Measurements from ENCODE around the gene SLCO3A1. TPM values are rescaled to one million over a fixed set of nuclear protein-coding genes. Genes with fewer than 3 reads are reported as not detected.

The SLCO3A1 gene
- total RNA-seq, 1 experiment from 2014 or later, result 5.1 TPM

DNA sequence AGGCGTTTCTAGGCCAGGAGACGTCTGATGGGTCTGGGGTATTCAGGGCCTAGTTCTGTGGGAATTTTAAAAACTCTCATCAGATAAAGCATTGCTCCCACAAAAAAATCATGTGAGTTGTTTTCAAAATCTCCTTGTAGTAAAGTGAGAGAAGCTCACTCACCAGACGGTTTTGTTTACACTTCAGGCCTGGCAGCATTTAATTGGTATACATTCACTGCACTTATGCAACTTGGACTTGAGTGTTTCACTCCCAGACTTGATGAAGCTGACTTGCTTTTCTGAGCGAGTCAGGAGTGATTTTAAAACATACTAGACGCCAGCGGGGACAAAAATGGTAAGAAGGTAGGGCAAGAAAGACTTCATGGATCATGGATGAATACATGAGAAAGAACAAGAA, 75.2 kb downstream of the SLCO3A1 start (continued):
- no peak for TF ChIP-seq POLR2AphosphoS5 (IDR thresholded peaks at IDR 0.05; ENCODE audit: low read depth, low read length)
- TF ChIP-seq TCF7L2 (IDR thresholded peaks at IDR 0.05; ENCODE audit: borderline replicate concordance, extremely low read depth, insufficient read depth, insufficient read length), result no peak
- no peak for TF ChIP-seq RAD21 (IDR thresholded peaks at IDR 0.05; ENCODE audit: low read depth)
- TF ChIP-seq POLR2A (IDR thresholded peaks at IDR 0.05; ENCODE audit: borderline replicate concordance, extremely low read depth, insufficient read depth, insufficient read length), result no peak
- no peak for TF ChIP-seq ZBTB33 (IDR thresholded peaks at IDR 0.05; ENCODE audit: extremely low read depth, insufficient replicate concordance, low read length)
- TF ChIP-seq SRF (IDR thresholded peaks at IDR 0.05; ENCODE audit: low read depth), result no peak
- TF ChIP-seq ZFX (IDR thresholded peaks at IDR 0.05), result no peak
- TF ChIP-seq, protein P1, sequence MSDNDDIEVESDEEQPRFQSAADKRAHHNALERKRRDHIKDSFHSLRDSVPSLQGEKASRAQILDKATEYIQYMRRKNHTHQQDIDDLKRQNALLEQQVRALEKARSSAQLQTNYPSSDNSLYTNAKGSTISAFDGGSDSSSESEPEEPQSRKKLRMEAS (IDR thresholded peaks at IDR 0.05), result no peak
- TF ChIP-seq ZNF274 (IDR thresholded peaks at IDR 0.05; ENCODE audit: low read depth, low read length), result no peak

- ChIA-PET POLR2A (no interaction called here), CTCF (no interaction called here), RAD21 (ENCODE audit: low non-redundant PET in 1 of 2, low total read pairs in 2 of 2, uncharacterized antibody in 2 of 2, unreplicated experiment in 2 of 2) (no interaction called here)
- Histone ChIP-seq H3K9me3 (ENCODE audit: control insufficient read depth in 1 of 2, insufficient read depth in 1 of 2, low read depth in 1 of 2, low read length in 2 of 2) (no peaks in the 10 kb centered on the region), H3K9ac (ENCODE audit: low read length) (no peak overlapping the region), H3K36me3 (ENCODE audit: control insufficient read depth in 1 of 2, insufficient read depth in 2 of 2, low read length in 2 of 2) (no peaks in the 10 kb centered on the region), H3K27me3 (ENCODE audit: insufficient read depth, low read length) (no peaks in the 10 kb centered on the region), H3K79me2 (ENCODE audit: insufficient read depth, low read length) (no peaks in the 10 kb centered on the region), H3K4me2 (ENCODE audit: low read length) (no peak overlapping the region), H3K9me2 (ENCODE audit: insufficient read depth) (no peaks in the 10 kb centered on the region), H3K4me1 (ENCODE audit: control insufficient read depth in 1 of 2, insufficient read depth in 2 of 2, low read length in 2 of 2) (no peaks in the 10 kb centered on the region), H4K20me1 (ENCODE audit: insufficient read depth) (no peaks in the 10 kb centered on the region), H3K27ac (ENCODE audit: low read depth, low read length) (no peak overlapping the region), H2AFZ (ENCODE audit: low read depth, low read length, poor library complexity, severe bottlenecking) (no peak overlapping the region), H3K4me3 (replicated peaks in 1 of 2; ENCODE audit: low read depth in 1 of 2, low read length in 2 of 2) (no peak overlapping the region)
- BruUV-seq (replicated peaks), result no TSS peak
- intact Hi-C loops (cut with micrococcal nuclease), result no loop called here
- TF ChIP-seq EZH2 (IDR thresholded peaks at IDR 0.05), result no peak
- no peak for TF ChIP-seq ELF1 (IDR thresholded peaks at IDR 0.05; ENCODE audit: borderline replicate concordance, low read depth)
- no peak for TF ChIP-seq EZH2phosphoT487 (IDR thresholded peaks at IDR 0.05; ENCODE audit: borderline replicate concordance)
- TF ChIP-seq, protein P1 (IDR thresholded peaks at IDR 0.05), result no peak
- TF ChIP-seq JUND (IDR thresholded peaks at IDR 0.05), result no peak
- TF ChIP-seq, protein P2, sequence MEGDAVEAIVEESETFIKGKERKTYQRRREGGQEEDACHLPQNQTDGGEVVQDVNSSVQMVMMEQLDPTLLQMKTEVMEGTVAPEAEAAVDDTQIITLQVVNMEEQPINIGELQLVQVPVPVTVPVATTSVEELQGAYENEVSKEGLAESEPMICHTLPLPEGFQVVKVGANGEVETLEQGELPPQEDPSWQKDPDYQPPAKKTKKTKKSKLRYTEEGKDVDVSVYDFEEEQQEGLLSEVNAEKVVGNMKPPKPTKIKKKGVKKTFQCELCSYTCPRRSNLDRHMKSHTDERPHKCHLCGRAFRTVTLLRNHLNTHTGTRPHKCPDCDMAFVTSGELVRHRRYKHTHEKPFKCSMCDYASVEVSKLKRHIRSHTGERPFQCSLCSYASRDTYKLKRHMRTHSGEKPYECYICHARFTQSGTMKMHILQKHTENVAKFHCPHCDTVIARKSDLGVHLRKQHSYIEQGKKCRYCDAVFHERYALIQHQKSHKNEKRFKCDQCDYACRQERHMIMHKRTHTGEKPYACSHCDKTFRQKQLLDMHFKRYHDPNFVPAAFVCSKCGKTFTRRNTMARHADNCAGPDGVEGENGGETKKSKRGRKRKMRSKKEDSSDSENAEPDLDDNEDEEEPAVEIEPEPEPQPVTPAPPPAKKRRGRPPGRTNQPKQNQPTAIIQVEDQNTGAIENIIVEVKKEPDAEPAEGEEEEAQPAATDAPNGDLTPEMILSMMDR (IDR thresholded peaks at IDR 0.05 in 2 of 3, conservative IDR thresholded peaks at IDR 0.05 in 1 of 3; ENCODE audit: borderline replicate concordance in 1 of 3, insufficient read depth in 1 of 3, low read depth in 2 of 3, low read length in 2 of 3), result no peak
- no peak for TF ChIP-seq FOSL1 (IDR thresholded peaks at IDR 0.05; ENCODE audit: low read depth)
- TF ChIP-seq ZFX (IDR thresholded peaks at IDR 0.05), result no peak
- TF ChIP-seq ZNF274 (IDR thresholded peaks at IDR 0.05; ENCODE audit: low read depth, low read length), result no peak
- TF ChIP-seq SIN3A (IDR thresholded peaks at IDR 0.05; ENCODE audit: low read depth), result no peak
- no peak for TF ChIP-seq YY1 (IDR thresholded peaks at IDR 0.05; ENCODE audit: extremely low read depth, insufficient replicate concordance, low read depth, low read length)
- TF ChIP-seq TCF7L2 (IDR thresholded peaks at IDR 0.05; ENCODE audit: borderline replicate concordance, extremely low read depth, insufficient read depth, insufficient read length), result no peak
- no peak for TF ChIP-seq EGR1 (IDR thresholded peaks at IDR 0.05; ENCODE audit: low read depth)
- no peak for TF ChIP-seq POLR2A (IDR thresholded peaks at IDR 0.05; ENCODE audit: borderline replicate concordance, extremely low read depth, insufficient read depth, insufficient read length)
- no peak for TF ChIP-seq POLR2AphosphoS5 (IDR thresholded peaks at IDR 0.05; ENCODE audit: low read depth, low read length)
- DNase-seq (ENCODE audit: low read depth, low spot score) (no peak), ATAC-seq (no peak)
Observed at GRCh38 chr15:91929509-91929908, 76.0 kb downstream of the SLCO3A1 start.

Data from HCT116 (cell line).